Measurements from ENCODE around the gene NPIPB2.
"Not testable (repeated sequence)": the region's sequence is repeated elsewhere in the genome, so short reads cannot be mapped to it uniquely, and the experiment has no call there.

The NPIPB2 gene

DNA sequence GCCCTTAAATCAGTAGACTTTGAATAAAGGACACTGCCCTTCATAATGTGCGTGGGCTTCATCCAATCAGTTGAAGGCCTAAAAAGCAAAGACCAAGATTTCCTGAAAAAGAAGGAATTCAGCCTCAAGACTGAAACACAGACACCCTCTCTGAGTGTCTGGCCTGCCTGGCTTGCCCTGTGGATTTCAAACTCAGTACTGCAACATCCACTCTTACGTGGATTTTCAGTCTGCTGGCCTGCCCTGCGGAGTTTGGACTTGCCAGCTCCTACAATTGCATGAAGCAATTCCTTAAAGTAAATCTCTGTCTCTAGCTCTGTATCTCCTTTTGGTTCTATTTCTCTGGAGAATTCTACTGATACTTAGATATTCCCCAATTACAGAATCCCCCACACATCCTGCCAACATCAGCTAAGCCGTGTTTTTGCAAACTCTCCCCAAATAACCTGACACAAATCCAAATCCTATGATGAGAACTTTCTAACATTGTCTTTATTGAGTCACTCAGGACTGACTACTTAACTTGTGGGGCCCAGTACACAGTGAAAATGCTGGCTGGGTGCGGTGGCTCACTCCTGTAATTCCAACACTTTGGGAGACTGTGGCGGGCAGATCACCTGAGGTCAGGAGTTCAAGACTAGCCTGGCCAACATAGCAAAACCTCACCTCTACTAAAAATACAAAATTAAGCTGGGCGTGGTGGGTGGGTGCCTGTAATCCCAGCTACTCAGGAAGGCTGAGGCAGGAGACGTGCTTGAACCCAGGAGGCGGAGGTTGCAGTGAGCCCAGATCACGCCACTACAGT is 15.9 kb upstream of the NPIPB2 start:
- TF ChIP-seq CTCF (IDR thresholded peaks at IDR 0.05; ENCODE audit: low read depth, low read length), result no peak
- DNase-seq (ENCODE audit: low read depth in 2 of 2), result no peak
- H3K4me3 ChIP-seq (replicated peaks in 1 of 2; ENCODE audit: low read depth in 2 of 2, low read length in 2 of 2), result no peak overlapping the region

- no peak overlapping the region for H3K4me3 ChIP-seq (replicated peaks in 1 of 2; ENCODE audit: low read depth in 2 of 2, low read length in 2 of 2)
- DNase-seq (ENCODE audit: low read depth in 2 of 2), result no peak
- TF ChIP-seq CTCF (IDR thresholded peaks at IDR 0.05; ENCODE audit: low read depth, low read length), result no peak
Observed at GRCh38 chr16:11956558-11956957, 14.7 kb upstream of the NPIPB2 start.

DNA sequence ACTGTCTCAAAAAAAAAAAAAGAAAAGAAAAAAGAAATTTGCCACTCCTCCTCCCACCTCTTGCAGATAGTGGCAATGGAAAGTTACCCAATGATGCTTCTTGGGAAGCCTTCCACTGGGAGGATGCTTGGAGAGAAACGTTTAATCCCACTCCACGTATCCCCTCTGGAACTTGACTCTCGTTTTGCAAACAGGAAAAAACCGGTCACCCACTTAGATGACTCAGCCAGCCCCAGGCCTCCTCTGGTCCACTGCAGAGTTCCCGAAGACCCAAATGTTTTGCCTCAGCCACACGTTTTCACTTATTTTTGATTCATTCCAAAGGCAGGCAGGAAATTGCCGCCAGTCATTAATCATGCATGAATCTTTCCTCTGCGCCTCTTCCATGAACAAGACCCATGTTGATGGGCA is 13.9 kb upstream of the NPIPB2 start:
- DNase-seq (ENCODE audit: low read depth in 2 of 2), result peak; percentile 77 to 79
- peak overlapping the region in 1 of 2 donors; percentile 10 for H3K4me3 ChIP-seq (replicated peaks in 1 of 2; ENCODE audit: low read depth in 2 of 2, low read length in 2 of 2)
- TF ChIP-seq CTCF (IDR thresholded peaks at IDR 0.05; ENCODE audit: low read depth, low read length), result no peak

DNA sequence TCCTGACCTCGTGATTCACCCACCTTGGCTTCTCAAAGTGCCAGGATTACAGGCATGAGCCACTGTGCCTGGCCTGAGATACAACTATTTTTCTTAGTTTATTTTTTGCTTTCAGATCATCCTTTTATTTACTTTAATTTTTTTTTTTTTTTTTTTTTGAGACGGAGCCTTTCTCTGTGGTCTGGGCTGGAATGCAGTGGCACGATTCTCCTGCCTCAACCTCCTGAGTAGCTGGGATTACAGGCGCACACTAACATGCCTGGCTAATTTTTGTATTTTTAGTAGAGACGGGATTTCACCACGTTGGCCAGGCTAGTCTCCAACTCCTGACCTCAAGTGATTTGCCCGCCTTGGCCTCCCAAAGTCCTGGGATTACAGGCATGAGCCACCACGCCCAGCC is 11.7 kb upstream of the NPIPB2 start:
- DNase-seq (ENCODE audit: low read depth in 2 of 2); H3K4me3 ChIP-seq (replicated peaks in 1 of 2; ENCODE audit: low read depth in 2 of 2, low read length in 2 of 2): not testable (repeated sequence)

DNA sequence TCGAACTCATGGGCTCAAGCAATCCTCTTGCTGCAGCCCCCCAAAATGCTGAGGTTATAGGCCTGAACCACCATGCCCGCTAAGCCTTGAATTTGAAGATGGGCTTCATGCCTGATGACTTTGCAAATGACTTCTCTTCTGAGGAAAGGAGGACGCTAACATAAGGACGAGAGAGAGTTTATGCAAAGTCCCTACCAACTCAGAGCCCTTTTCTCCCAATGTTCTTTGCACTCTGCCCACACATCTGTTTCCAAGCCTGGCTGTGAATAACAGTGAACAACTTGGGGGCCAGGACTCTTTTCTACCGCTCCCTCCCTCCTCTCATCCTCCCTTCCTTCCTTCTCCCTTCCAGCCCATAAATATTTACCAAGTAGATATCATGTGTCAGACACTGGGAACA is 8.5 kb upstream of the NPIPB2 start:
- TF ChIP-seq CTCF (IDR thresholded peaks at IDR 0.05; ENCODE audit: low read depth, low read length), result no peak
- no peak overlapping the region for H3K4me3 ChIP-seq (replicated peaks in 1 of 2; ENCODE audit: low read depth in 2 of 2, low read length in 2 of 2)
- DNase-seq (ENCODE audit: low read depth in 2 of 2), result no peak

DNA sequence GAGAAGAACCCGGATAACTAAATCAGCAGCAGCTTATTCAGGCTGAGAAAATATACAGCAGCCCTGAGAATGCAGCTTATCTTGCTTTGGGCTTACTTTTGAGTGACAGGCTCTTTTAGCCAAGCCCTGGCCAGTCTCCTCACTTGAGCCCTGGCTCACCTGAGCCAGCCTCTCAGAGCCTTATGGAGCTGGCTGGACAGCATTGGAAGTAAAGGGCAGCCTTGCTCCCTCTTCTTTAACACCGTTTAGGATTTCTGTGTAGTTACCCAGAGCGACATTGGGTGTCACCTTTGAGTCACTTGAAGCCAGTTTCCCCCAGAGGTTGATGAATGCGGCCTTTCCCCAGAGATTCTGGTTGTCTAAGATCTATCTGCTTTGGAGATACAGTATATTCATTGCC is 7.7 kb upstream of the NPIPB2 start:
- no peak overlapping the region for H3K4me3 ChIP-seq (replicated peaks in 1 of 2; ENCODE audit: low read depth in 2 of 2, low read length in 2 of 2)
- peak; percentile 45 to 56 for DNase-seq (ENCODE audit: low read depth in 2 of 2)
- TF ChIP-seq CTCF (IDR thresholded peaks at IDR 0.05; ENCODE audit: low read depth, low read length), result peak; percentile 40

DNA sequence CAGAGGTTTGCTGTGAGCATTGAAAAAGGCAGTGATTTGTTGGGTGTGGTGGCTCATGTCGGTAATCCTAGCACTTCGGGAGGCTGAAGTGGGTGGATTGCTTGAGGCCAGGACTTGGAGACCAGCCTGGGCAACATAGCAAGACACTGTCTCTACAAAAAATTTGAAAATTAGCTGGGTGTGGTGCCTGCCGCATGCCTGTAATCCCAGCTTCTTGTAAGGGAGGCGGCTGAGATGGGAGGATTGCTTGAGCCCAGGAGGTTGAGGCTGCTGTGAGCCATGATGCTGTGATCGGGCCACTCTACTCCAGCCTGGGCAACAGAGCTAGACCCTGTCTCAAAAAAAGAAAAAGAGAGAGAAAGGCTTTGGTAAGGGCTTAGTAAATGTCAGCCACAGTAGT is 7.0 kb upstream of the NPIPB2 start:
- H3K4me3 ChIP-seq (replicated peaks in 1 of 2; ENCODE audit: low read depth in 2 of 2, low read length in 2 of 2), result no peak overlapping the region
- no peak for TF ChIP-seq CTCF (IDR thresholded peaks at IDR 0.05; ENCODE audit: low read depth, low read length)
- no peak for DNase-seq (ENCODE audit: low read depth in 2 of 2)
